DOHH2 (cell line): Measurements from ENCODE around the gene COL4A2.

Experiments used
- EZH2phosphoT487 ChIP-seq: fragments of 200-600 bp; sonication (generic); IDR thresholded peaks from 2 replicates; pipeline ENCODE4 v1.6.1; 2017; ENCODE audit warnings: borderline replicate concordance, mild to moderate bottlenecking, antibody characterized with exemption, low read length, moderate library complexity, mixed read lengths
- TF ChIP-seq, protein P1 (sequence below): fragments of 200-600 bp; sonication (generic); IDR thresholded peaks from one replicate; pipeline ENCODE4 v1.5.1; 2014; ENCODE audit warnings: antibody characterized with exemption, mild to moderate bottlenecking, low read depth, low read length; ENCODE audit not compliant: poor library complexity, severe bottlenecking

DNA sequence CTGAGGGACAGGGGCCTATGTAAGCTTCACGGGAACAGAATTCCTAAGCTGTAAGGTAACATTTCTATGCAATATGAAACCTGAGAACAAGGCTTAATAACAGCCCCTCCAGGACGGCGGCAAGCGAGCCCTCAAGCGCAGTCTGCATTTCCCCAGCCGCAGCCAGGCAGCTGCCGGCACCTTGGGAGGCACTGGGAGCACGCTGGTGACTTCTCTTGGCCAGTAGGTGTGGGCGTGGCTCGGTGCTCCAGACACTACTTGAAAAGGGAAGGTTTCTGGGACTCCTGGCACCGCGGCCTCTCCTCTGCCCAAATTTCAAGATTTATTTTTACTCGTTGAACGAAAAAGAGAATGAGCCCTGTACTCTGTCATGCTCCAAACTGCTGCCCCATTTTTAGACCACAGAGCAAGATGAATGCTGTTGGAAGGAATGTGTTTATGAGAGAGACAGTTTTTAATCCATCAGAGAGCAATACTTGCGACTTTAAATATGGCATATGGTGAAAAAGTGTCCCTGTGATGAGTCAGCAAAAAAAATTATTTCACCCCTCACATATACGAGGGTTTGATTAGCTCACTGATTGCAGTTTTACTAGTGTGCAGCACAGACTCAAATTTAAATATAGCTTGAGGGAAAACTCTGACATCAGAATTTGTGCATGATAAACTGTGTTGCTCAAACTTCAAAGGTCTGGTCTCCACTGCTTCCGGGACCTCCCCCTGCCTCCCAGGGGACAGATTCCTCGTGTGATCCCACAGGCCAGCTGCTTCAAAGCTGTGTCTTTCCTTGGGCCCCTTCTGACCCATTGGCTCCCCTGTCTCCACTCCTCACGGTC is 81.2 kb downstream of the COL4A2 start:
- TF ChIP-seq EZH2phosphoT487, result no peak
- TF ChIP-seq, protein P1, sequence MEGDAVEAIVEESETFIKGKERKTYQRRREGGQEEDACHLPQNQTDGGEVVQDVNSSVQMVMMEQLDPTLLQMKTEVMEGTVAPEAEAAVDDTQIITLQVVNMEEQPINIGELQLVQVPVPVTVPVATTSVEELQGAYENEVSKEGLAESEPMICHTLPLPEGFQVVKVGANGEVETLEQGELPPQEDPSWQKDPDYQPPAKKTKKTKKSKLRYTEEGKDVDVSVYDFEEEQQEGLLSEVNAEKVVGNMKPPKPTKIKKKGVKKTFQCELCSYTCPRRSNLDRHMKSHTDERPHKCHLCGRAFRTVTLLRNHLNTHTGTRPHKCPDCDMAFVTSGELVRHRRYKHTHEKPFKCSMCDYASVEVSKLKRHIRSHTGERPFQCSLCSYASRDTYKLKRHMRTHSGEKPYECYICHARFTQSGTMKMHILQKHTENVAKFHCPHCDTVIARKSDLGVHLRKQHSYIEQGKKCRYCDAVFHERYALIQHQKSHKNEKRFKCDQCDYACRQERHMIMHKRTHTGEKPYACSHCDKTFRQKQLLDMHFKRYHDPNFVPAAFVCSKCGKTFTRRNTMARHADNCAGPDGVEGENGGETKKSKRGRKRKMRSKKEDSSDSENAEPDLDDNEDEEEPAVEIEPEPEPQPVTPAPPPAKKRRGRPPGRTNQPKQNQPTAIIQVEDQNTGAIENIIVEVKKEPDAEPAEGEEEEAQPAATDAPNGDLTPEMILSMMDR, result no peak
